GM18861 (cell line): ENCODE measurements around the gene MMP10.
"Not testable (repeated sequence)": the region's sequence is repeated elsewhere in the genome, so short reads cannot be mapped to it uniquely, and the experiment has no call there.

ENCODE experiments used
- ATAC-seq: cut with Tn5 transposase; IDR thresholded peaks from one replicate; pipeline ENCODE4 v1.9.1; 2021; ENCODE audit not compliant: unreplicated experiment

The MMP10 gene

GRCh38 chr11:102783720-102784119 lies 3.3 kb upstream of the MMP10 start:
- ATAC-seq, result no peak

GRCh38 chr11:102783016-102783415 lies 2.6 kb upstream of the MMP10 start:
- ATAC-seq, result no peak

GRCh38 chr11:102781676-102782075 lies 1.2 kb upstream of the MMP10 start:
- no peak for ATAC-seq

- no peak for ATAC-seq
These were observed 4.0 kb downstream of the MMP10 start for GRCh38 chr11:102776454-102776853.

GRCh38 chr11:102773386-102773785 lies 7.0 kb downstream of the MMP10 start:
- ATAC-seq, result no peak

GRCh38 chr11:102771351-102771750 lies 9.1 kb downstream of the MMP10 start:
- ATAC-seq, result no peak

GRCh38 chr11:102770191-102770590 lies 10.2 kb downstream of the MMP10 start:
- ATAC-seq, result no peak

GRCh38 chr11:102767800-102768199 lies 12.6 kb downstream of the MMP10 start:
- no peak for ATAC-seq

GRCh38 chr11:102763440-102763839 lies 17.0 kb downstream of the MMP10 start:
- ATAC-seq, result no peak

GRCh38 chr11:102762361-102762767 lies 18.1 kb downstream of the MMP10 start:
- ATAC-seq, result no peak

- ATAC-seq, result no peak
These were observed 18.7 kb downstream of the MMP10 start for GRCh38 chr11:102761646-102762238.

- no peak for ATAC-seq
These were observed 19.9 kb downstream of the MMP10 start for GRCh38 chr11:102760344-102761035.

- no peak for ATAC-seq
These were observed 22.4 kb downstream of the MMP10 start for GRCh38 chr11:102757823-102758549.

- no peak for ATAC-seq
These were observed 27.2 kb downstream of the MMP10 start for GRCh38 chr11:102753267-102753666.

- no peak for ATAC-seq
These were observed 28.8 kb downstream of the MMP10 start for GRCh38 chr11:102751673-102752072.

GRCh38 chr11:102749101-102749722 lies 31.2 kb downstream of the MMP10 start:
- no peak for ATAC-seq

- not testable (repeated sequence) for ATAC-seq
These were observed 33.5 kb downstream of the MMP10 start for GRCh38 chr11:102746746-102747578.

- ATAC-seq, result no peak
These were observed 45.8 kb downstream of the MMP10 start for GRCh38 chr11:102734650-102735049.

GRCh38 chr11:102733232-102733875 lies 47.1 kb downstream of the MMP10 start:
- ATAC-seq, result peak; percentile 89

- ATAC-seq, result not testable (repeated sequence)
These were observed 49.5 kb downstream of the MMP10 start for GRCh38 chr11:102730944-102731343.
